ENCODE measurements around the gene MYCBPAP.

Gene MYCBPAP

GRCh38 chr17:50492214-50492613 is 16.0 kb upstream of the MYCBPAP start:
- no peak for TF ChIP-seq CTCF (IDR thresholded peaks at IDR 0.05; ENCODE audit: low read depth, low read length)
- Histone ChIP-seq H3K4me1 (no peaks in the 10 kb centered on the region), H3K4me3 (ENCODE audit: low read depth, low read length) (no peak overlapping the region), H3K27me3 (no peaks in the 10 kb centered on the region), H3K36me3 (no peaks in the 10 kb centered on the region), H3K9me3 (no peaks in the 10 kb centered on the region)
- DNase-seq, result no peak

GRCh38 chr17:50493744-50494143 is 14.5 kb upstream of the MYCBPAP start:
- H3K27me3 ChIP-seq, result no peaks in the 10 kb centered on the region
- no peak for DNase-seq
- no peaks in the 10 kb centered on the region for H3K9me3 ChIP-seq
- H3K4me3 ChIP-seq (ENCODE audit: low read depth, low read length), result no peak overlapping the region
- H3K4me1 ChIP-seq, result no peaks in the 10 kb centered on the region
- TF ChIP-seq CTCF (IDR thresholded peaks at IDR 0.05; ENCODE audit: low read depth, low read length), result no peak
- H3K36me3 ChIP-seq, result no peaks in the 10 kb centered on the region

DNA sequence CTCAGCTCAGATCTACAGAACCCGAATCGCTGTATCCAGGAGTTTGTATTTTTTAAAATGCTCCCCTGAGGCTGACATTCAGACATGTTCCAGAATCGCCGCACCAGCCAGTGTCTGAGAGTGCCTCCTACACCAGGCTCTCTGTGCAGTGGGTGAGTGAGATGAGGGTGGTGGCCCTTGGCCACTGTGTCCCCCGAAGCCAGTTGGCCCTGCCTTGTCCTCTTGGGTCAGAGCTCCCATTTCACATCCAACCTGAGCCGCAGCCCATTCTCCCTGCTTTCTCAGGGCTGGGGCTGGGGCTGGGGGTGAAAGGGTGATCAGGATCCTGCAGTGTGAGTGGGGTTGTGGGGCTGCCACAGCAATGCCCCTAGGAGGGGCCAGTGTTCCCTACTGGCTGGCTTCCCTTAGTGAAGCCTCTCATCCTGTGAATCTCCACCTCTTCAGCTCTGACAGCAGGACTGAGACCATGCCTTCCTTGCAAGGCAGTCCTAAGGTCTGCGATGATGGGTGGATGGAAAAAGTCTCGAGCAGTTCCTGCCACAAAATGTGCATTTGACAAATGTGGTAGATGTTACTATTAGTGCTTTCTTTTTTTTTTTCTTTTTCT is 12.9 kb upstream of the MYCBPAP start:
- no peaks in the 10 kb centered on the region for H3K27me3 ChIP-seq
- H3K4me1 ChIP-seq, result no peaks in the 10 kb centered on the region
- no peak for DNase-seq
- H3K4me3 ChIP-seq (ENCODE audit: low read depth, low read length), result no peak overlapping the region
- no peak for TF ChIP-seq CTCF (IDR thresholded peaks at IDR 0.05; ENCODE audit: low read depth, low read length)
- H3K36me3 ChIP-seq, result no peaks in the 10 kb centered on the region
- H3K9me3 ChIP-seq, result no peaks in the 10 kb centered on the region

GRCh38 chr17:50495918-50496317 is 12.3 kb upstream of the MYCBPAP start:
- Histone ChIP-seq H3K4me3 (ENCODE audit: low read depth, low read length) (no peak overlapping the region), H3K4me1 (no peaks in the 10 kb centered on the region), H3K36me3 (no peaks in the 10 kb centered on the region), H3K27me3 (no peaks in the 10 kb centered on the region), H3K9me3 (no peaks in the 10 kb centered on the region)
- no peak for DNase-seq
- no peak for TF ChIP-seq CTCF (IDR thresholded peaks at IDR 0.05; ENCODE audit: low read depth, low read length)

DNA sequence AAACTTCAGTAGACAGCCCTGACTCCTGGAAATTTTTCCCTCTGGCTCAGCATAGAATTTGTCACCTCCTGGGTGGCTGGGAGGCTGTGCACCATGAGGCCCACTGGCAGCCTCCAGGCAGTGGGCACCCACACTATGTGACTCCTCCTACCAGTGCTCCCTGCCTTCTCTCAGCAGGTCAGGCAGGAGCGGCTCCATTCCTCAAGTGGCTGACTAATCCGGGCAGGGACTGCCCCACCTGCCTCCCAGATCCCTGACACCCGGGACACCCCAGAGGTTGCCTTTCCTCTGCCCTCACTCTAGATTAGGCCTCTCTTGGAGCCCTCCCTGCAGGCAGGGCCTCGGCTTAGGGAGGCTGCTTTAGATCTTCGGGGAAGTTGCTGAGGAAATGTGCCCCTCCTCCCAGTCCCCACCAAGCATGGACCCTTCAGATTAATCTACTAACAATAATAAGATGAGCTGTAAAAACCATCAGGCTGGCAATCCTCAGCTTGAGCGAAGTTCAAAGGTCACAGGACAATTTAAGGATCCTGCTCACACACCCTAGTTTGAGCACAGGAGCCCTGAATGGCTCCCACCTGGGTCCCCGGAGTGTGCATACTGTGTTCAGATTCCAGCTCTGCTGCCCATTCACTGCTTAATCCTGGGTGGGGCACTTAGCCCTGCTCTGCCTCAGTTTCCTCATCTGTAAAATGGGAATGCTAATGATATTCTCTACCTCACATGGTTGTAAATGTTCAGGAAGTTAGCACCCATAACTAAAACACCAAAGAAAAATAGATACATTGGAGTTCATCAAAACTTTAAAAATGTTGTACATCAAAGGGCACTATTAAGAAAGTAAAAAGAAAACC is 10.0 kb upstream of the MYCBPAP start:
- no peaks in the 10 kb centered on the region for H3K36me3 ChIP-seq
- no peaks in the 10 kb centered on the region for H3K27me3 ChIP-seq
- H3K4me3 ChIP-seq (ENCODE audit: low read depth, low read length), result no peak overlapping the region
- DNase-seq, result no peak
- no peak for TF ChIP-seq CTCF (IDR thresholded peaks at IDR 0.05; ENCODE audit: low read depth, low read length)
- H3K9me3 ChIP-seq, result no peaks in the 10 kb centered on the region
- H3K4me1 ChIP-seq, result no peaks in the 10 kb centered on the region

- Histone ChIP-seq H3K27me3 (no peaks in the 10 kb centered on the region), H3K9me3 (no peaks in the 10 kb centered on the region), H3K4me3 (ENCODE audit: low read depth, low read length) (no peak overlapping the region), H3K36me3 (no peaks in the 10 kb centered on the region), H3K4me1 (no peaks in the 10 kb centered on the region)
- DNase-seq, result no peak
- TF ChIP-seq CTCF (IDR thresholded peaks at IDR 0.05; ENCODE audit: low read depth, low read length), result no peak
These were observed 9.0 kb upstream of the MYCBPAP start for GRCh38 chr17:50499270-50499669.
